ENCODE measurements around the gene ZCWPW2.

ZCWPW2 gene

DNA sequence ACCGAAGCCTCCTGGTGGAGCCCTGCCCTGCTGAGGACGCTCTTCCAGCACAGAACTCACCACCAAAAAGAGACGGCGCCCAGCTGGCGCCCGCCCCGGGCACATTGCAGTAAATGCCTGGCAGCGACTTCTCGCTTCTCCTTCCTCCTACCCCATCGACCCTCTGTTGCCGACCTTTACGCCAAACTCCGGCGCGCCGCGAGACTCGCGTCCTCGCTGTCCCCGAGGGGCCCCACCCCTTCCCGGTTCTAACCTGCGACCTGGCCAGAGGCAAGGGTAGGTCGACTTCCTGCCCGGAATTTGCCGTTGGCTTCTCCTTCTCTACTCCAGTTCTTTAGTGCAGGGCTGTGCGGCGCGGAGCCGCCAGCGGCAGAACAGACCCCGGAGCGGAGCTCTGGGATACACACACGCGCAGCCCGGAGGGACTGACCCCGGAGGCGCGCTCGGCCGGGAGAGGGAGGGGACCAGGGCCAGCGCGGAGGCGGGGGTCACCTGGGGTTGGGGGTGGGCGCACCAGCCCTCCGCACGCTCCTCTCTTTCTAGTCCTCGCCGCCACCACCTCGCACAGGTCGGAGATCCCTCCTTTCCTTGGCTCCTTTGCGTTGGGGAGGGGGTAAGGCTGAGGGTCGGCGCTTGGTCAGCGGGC lies 226.7 kb downstream of the ZCWPW2 start:
- no peak for DNase-seq (ENCODE audit: low read depth)

All from stimulated activated CD8-positive, alpha-beta memory T cell treated with anti-CD3 and anti-CD28 coated beads, Interleukin-12 subunit alpha, Interleukin-12 subunit beta, amount 100 ng/mL, for 4 hours (primary cell).